T-cell (primary cell): ENCODE data around the gene C1orf226. TPM values are rescaled to one million over a fixed set of nuclear protein-coding genes. Genes with fewer than 3 reads are reported as not detected.

Experiments
- ATAC-seq, 4 experiments: fragments of 200-7000 bp in 3 of 4; fragments of 150-1000 bp in 1 of 4; cut with Tn5 transposase; replicated peaks in 1 of 4; 1 replicate in 3 of 4; 2 replicates in 1 of 4; pipeline ENCODE4 v1.10.0; 2021; ENCODE audit warnings: moderate library complexity in 3 of 4, mild to moderate bottlenecking in 2 of 4, moderate number of reproducible peaks in 1 of 4
- CTCF ChIA-PET, 2 donors: fragments of 300-600 bp; sonication (Branson Sonifier 250); formaldehyde crosslinking; loops; one replicate each; lab custom pipeline; 2022; ENCODE audit warnings: antibody characterized with exemption in 2 of 2; lab: Charles Lee
- POLR2A ChIA-PET, 2 donors: fragments of 300-600 bp; sonication (Branson Sonifier 250); formaldehyde crosslinking; loops; one replicate each; lab custom pipeline; 2022; ENCODE audit warnings: antibody characterized with exemption in 2 of 2; lab: Charles Lee
- DNase-seq, 35 experiments: peaks; one replicate each; pipeline versions ENCODE4 v3.0.0 to v3.0.0-alpha.2; 2013 to 2023
- H3K27ac ChIP-seq: one replicate; pipeline ENCODE4 v1.5.1; 2013; ENCODE audit warnings: low read length
- H3K27me3 ChIP-seq, 2 experiments: replicated peaks in 1 of 2; 1 replicate in 1 of 2; 2 replicates in 1 of 2; pipeline versions ENCODE4 v1.6.1 to v1.7.0; 2013; ENCODE audit warnings: low read length in 1 of 2, mixed read lengths in 1 of 2; ENCODE audit not compliant: control insufficient read depth in 2 of 2, insufficient read depth in 2 of 2; ENCODE audit errors: extremely low read depth in 1 of 2
- H3K36me3 ChIP-seq, 2 donors: 1 replicate in 1 of 2; 2 replicates in 1 of 2; pipeline versions ENCODE4 v1.6.1 to v1.7.0; 2013; ENCODE audit warnings: low read length in 1 of 2; ENCODE audit not compliant: control insufficient read depth in 2 of 2, insufficient read depth in 1 of 2; ENCODE audit errors: extremely low read depth in 1 of 2
- H3K4me1 ChIP-seq, 2 experiments: 1 replicate in 1 of 2; 2 replicates in 1 of 2; pipeline versions ENCODE4 v1.6.1 to v1.7.0; 2013; ENCODE audit warnings: low read length in 2 of 2, mixed read lengths in 1 of 2; ENCODE audit not compliant: insufficient read depth in 2 of 2, control insufficient read depth in 1 of 2; ENCODE audit errors: extremely low read depth in 1 of 2
- H3K4me3 ChIP-seq, 2 donors: 1 replicate in 1 of 2; 2 replicates in 1 of 2; pipeline versions ENCODE4 v1.5.1 to v1.7.0; 2013; ENCODE audit warnings: mild to moderate bottlenecking in 2 of 2, low read length in 1 of 2, moderate library complexity in 1 of 2; ENCODE audit not compliant: control insufficient read depth in 1 of 2; ENCODE audit errors: extremely low read depth in 1 of 2
- H3K9me3 ChIP-seq: 2 replicates; pipeline ENCODE4 v1.7.0; 2013
- H3K27ac Mint-ChIP-seq, 2 donors: one replicate each; pipeline ENCODE4 v1.8.0; 2020 to 2021; ENCODE audit warnings: mild to moderate bottlenecking in 2 of 2, mixed read lengths in 2 of 2
- H3K27me3 Mint-ChIP-seq, 2 donors: one replicate each; pipeline ENCODE4 v1.8.0; 2021 to 2022; ENCODE audit warnings: mixed read lengths in 2 of 2
- H3K36me3 Mint-ChIP-seq: one replicate; pipeline ENCODE4 v1.8.0; 2021; ENCODE audit warnings: mixed read lengths
- H3K4me1 Mint-ChIP-seq, 3 donors: one replicate each; pipeline ENCODE4 v1.8.0; 2020 to 2022; ENCODE audit warnings: mixed read lengths in 3 of 3, mild to moderate bottlenecking in 1 of 3
- H3K4me3 Mint-ChIP-seq, 3 donors: one replicate each; pipeline ENCODE4 v1.8.0; 2020 to 2022; ENCODE audit warnings: mild to moderate bottlenecking in 3 of 3, mixed read lengths in 3 of 3, moderate library complexity in 3 of 3
- H3K9me3 Mint-ChIP-seq, 3 donors: one replicate each; pipeline ENCODE4 v1.8.0; 2020 to 2022; ENCODE audit warnings: mixed read lengths in 3 of 3
- WGBS: methylation state at CpG from one replicate; pipeline ENCODE4 v1.1.5; 2013; ENCODE audit warnings: missing lambda C conversion rate; ENCODE audit not compliant: insufficient coverage; 5-methylcytosine and 5-hydroxymethylcytosine counted together
- total RNA-seq, 35 experiments: library from RNA in 6 of 35; stranded (reverse) in 6 of 35; fragments of 120-200 nt in 1 of 35; gene quantifications; one replicate each; pipeline versions ENCODE4 v1.2.1 to v1.2.4 and lab custom pipeline; 2013 to 2026

C1orf226 gene
- total RNA-seq, 5 donors from 2014 or later (not counting 1 experiment from before 2014, with no cell fraction given) = 0.09 to 0.13 (median 0.12) TPM; not detected in 2

DNA sequence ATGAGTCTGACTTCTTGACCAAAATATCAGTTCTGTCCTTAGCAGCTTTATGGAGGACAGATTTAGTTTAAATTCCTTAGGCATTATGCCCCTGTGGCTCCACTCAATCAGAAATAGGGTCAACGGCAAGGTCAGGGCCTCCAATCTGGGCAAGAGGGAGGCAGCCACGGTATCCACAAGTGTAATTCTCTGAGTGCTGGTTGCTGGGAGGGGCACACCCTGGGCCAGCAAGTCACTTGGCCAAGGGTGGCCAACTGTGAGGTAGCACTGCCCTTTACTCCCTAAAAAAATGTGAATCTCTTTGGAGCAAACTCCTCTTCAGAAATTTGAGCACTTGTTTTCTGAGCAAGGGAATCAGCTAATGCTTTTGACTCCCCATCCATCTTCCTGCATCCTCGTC lies 17.7 kb upstream of the C1orf226 start:
- ChIA-PET POLR2A (interaction anchor here in 1 of 2 donors (0.6 kb wide), 1 partner anchor 175 kb away, joined by 3 read pairs; no protein-coding TSS in a partner anchor), CTCF (no interaction called here)
- Mint-ChIP-seq H3K27ac (no peak overlapping the region), H3K36me3 (no peaks in the 10 kb centered on the region), H3K4me3 (no peak overlapping the region), H3K9me3 (no peaks in the 10 kb centered on the region), H3K4me1 (no peaks in the 10 kb centered on the region), H3K27me3 (peaks cover 3 to 9% of the 10 kb centered on the region in 2 donors)
- Histone ChIP-seq H3K36me3 (no peaks in the 10 kb centered on the region), H3K4me3 (no peak overlapping the region), H3K4me1 (no peaks in the 10 kb centered on the region), H3K27me3 (peaks cover 0 to 20% of the 10 kb centered on the region in 2 experiments), H3K9me3 (no peaks in the 10 kb centered on the region), H3K27ac (no peak overlapping the region)
- no peak for ATAC-seq
- WGBS = 76% methylated on average over 3 of the region's 3 CpGs
- no peak for DNase-seq

DNA sequence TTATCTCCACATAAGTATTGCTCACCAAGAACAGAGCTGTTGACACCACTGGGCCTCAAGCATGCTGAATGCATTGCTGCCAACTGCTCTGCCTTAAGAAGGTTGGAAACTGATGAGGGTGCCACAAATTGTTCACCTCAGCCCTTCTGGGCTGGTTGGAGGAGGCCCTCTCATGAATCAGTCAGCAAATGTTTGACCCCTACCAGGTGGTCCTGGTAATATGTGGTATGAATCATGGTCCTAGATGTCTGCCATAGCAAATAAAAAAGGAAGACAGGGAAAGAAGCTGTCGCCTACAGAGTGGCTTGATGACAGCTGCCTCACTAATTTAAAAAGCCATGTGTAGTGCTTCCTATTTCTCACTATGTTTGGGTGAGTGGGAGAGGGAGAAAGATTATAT lies 17.0 kb upstream of the C1orf226 start:
- H3K4me1 Mint-ChIP-seq = no peaks in the 10 kb centered on the region
- no peak overlapping the region for H3K4me3 Mint-ChIP-seq
- H3K4me3 ChIP-seq = no peak overlapping the region
- H3K27ac ChIP-seq = no peak overlapping the region
- H3K9me3 ChIP-seq = no peaks in the 10 kb centered on the region
- ChIA-PET POLR2A (interaction anchor here in 1 of 2 donors (0.6 kb wide), 1 partner anchor 175 kb away, joined by 3 read pairs; no protein-coding TSS in a partner anchor), CTCF (no interaction called here)
- 83% methylated on average over 1 of the region's 1 CpG for WGBS
- no peaks in the 10 kb centered on the region for H3K36me3 ChIP-seq
- no peak for DNase-seq
- H3K36me3 Mint-ChIP-seq = no peaks in the 10 kb centered on the region
- peaks cover 0 to 9% of the 10 kb centered on the region in 2 donors for H3K27me3 Mint-ChIP-seq
- H3K4me1 ChIP-seq = no peaks in the 10 kb centered on the region
- H3K9me3 Mint-ChIP-seq = no peaks in the 10 kb centered on the region
- H3K27ac Mint-ChIP-seq = no peak overlapping the region
- ATAC-seq = no peak
- H3K27me3 ChIP-seq = peaks cover 0 to 20% of the 10 kb centered on the region in 2 experiments

DNA sequence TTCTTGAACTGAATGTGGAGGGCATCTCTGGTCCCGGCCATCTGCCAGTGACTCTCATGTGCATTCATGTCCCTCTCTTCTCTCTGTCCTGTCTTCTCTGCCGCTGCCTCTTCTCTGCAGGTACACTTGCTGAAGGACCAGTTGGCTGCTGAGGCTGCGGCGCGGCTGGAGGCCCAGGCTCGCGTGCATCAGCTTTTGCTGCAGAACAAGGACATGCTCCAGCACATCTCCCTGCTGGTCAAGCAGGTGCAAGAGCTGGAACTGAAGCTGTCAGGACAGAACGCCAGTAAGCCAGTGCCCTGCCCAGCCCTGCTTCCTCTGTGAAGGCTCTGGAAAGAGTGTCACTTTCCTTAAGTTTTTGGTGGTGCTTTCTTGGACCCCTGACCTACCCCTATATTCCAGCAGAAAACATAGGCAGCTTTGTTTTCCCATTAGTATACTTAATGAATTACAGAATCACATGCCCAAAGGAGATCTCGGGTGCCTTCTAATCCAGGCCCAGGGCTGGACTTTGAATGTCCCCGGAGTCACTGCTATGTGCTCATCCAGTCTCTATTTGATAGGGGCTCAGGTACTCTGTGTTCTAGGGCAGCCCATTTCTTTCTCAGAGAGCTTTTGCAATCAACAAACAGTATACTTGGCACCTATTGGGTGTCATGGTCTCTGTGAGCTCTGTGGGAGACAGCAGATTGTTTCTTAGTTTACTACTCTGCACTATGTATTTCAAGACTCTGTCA lies 16.1 kb upstream of the C1orf226 start:
- Histone ChIP-seq H3K9me3 (no peaks in the 10 kb centered on the region), H3K27me3 (peaks cover 0 to 20% of the 10 kb centered on the region in 2 experiments), H3K27ac (no peak overlapping the region), H3K4me1 (no peaks in the 10 kb centered on the region), H3K4me3 (no peak overlapping the region), H3K36me3 (no peaks in the 10 kb centered on the region)
- 90% methylated on average over 10 of the region's 10 CpGs for WGBS
- H3K36me3 Mint-ChIP-seq = no peaks in the 10 kb centered on the region
- no peak for ATAC-seq
- H3K9me3 Mint-ChIP-seq = no peaks in the 10 kb centered on the region
- CTCF ChIA-PET = interaction anchor here in 1 of 2 donors (1.0 kb wide), 1 partner anchor 309 kb away, joined by 3 read pairs; no protein-coding TSS in a partner anchor
- H3K27me3 Mint-ChIP-seq = peaks cover 0 to 9% of the 10 kb centered on the region in 2 donors
- POLR2A ChIA-PET = no interaction called here
- no peaks in the 10 kb centered on the region for H3K4me1 Mint-ChIP-seq
- no peak for DNase-seq
- no peak overlapping the region for H3K4me3 Mint-ChIP-seq
- H3K27ac Mint-ChIP-seq = no peak overlapping the region

DNA sequence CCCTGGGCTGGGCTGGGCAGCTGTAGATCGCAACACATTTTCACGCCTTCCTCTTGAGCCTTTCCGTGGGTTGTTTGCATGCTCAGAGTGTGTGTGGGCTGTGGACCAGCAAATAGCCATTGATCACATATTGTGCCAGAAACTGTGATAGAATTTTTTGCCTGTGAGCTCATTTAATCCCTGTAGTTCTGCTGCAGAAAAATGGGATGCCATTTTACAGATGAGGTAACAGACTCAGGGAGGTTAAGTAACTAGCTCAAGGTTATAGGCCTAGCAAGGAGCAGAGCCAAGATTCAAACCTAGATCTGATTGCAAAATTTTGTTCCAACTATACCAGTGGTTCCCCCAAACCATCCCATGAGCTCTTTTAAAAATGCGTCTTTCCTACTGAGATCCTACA lies 15.4 kb upstream of the C1orf226 start:
- Histone ChIP-seq H3K9me3 (no peaks in the 10 kb centered on the region), H3K4me3 (no peak overlapping the region), H3K4me1 (no peaks in the 10 kb centered on the region), H3K27me3 (peaks cover 0 to 22% of the 10 kb centered on the region in 2 experiments), H3K36me3 (no peaks in the 10 kb centered on the region), H3K27ac (no peak overlapping the region)
- no peaks in the 10 kb centered on the region for H3K4me1 Mint-ChIP-seq
- H3K27me3 Mint-ChIP-seq = peaks cover 0 to 9% of the 10 kb centered on the region in 2 donors
- no peak overlapping the region for H3K27ac Mint-ChIP-seq
- CTCF ChIA-PET = interaction anchor here in 1 of 2 donors (1.0 kb wide), 1 partner anchor 310 kb away, joined by 3 read pairs; no protein-coding TSS in a partner anchor
- H3K9me3 Mint-ChIP-seq = no peaks in the 10 kb centered on the region
- no peaks in the 10 kb centered on the region for H3K36me3 Mint-ChIP-seq
- POLR2A ChIA-PET = no interaction called here
- ATAC-seq (no peak), DNase-seq (no peak)
- WGBS = 80% methylated on average over 1 of the region's 4 CpGs
- H3K4me3 Mint-ChIP-seq = no peak overlapping the region

DNA sequence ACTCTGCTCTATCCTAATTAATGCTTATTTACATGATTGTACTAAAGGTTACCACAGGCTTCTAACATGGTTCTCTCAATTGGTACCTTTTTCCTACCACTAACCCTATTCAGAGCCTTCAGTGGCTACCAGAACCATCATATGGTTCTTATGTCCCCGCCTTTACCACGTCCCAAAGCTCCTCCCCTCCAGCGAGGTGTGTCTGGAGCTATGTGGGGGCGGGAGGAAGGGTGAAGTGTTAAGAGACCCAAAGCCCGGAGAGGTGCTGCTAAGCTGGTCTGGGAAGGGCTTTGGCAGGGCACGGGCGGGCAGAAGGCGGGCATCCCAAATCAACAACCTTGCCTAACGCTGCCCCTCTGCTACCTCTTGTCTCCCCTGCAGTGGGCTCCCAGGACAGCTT lies 14.9 kb upstream of the C1orf226 start:
- DNase-seq = no peak
- no peaks in the 10 kb centered on the region for H3K4me1 ChIP-seq
- no peaks in the 10 kb centered on the region for H3K36me3 ChIP-seq
- Mint-ChIP-seq H3K27me3 (peaks cover 0 to 9% of the 10 kb centered on the region in 2 donors), H3K4me1 (no peaks in the 10 kb centered on the region), H3K27ac (no peak overlapping the region), H3K4me3 (peak overlapping the region in 1 of 3 donors; percentile 49), H3K9me3 (no peaks in the 10 kb centered on the region), H3K36me3 (no peaks in the 10 kb centered on the region)
- 87% methylated on average over 3 of the region's 9 CpGs for WGBS
- no peak overlapping the region for H3K27ac ChIP-seq
- peaks cover 0 to 25% of the 10 kb centered on the region in 2 experiments for H3K27me3 ChIP-seq
- ChIA-PET POLR2A (no interaction called here), CTCF (interaction anchor here in 1 of 2 donors (1.0 kb wide), 1 partner anchor 310 kb away, joined by 3 read pairs; no protein-coding TSS in a partner anchor)
- no peak for ATAC-seq
- no peaks in the 10 kb centered on the region for H3K9me3 ChIP-seq
- H3K4me3 ChIP-seq = no peak overlapping the region

DNA sequence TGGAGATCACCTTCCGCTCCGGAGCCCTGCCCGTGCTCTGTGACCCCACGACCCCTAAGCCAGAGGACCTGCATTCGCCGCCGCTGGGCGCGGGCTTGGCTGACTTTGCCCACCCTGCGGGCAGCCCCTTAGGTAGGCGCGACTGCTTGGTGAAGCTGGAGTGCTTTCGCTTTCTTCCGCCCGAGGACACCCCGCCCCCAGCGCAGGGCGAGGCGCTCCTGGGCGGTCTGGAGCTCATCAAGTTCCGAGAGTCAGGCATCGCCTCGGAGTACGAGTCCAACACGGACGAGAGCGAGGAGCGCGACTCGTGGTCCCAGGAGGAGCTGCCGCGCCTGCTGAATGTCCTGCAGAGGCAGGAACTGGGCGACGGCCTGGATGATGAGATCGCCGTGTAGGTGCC lies 14.5 kb upstream of the C1orf226 start:
- Mint-ChIP-seq H3K27ac (no peak overlapping the region), H3K27me3 (peaks cover 0 to 9% of the 10 kb centered on the region in 2 donors), H3K4me3 (peak overlapping the region in 1 of 3 donors; percentile 49), H3K36me3 (no peaks in the 10 kb centered on the region), H3K4me1 (no peaks in the 10 kb centered on the region), H3K9me3 (no peaks in the 10 kb centered on the region)
- CTCF ChIA-PET = no interaction called here
- WGBS = 96% methylated on average over 36 of the region's 36 CpGs
- Histone ChIP-seq H3K27ac (no peak overlapping the region), H3K27me3 (peaks cover 0 to 25% of the 10 kb centered on the region in 2 experiments), H3K4me1 (no peaks in the 10 kb centered on the region), H3K9me3 (no peaks in the 10 kb centered on the region), H3K36me3 (no peaks in the 10 kb centered on the region), H3K4me3 (no peak overlapping the region)
- POLR2A ChIA-PET = no interaction called here
- ATAC-seq = no peak
- DNase-seq = no peak
